ENCODE measurements around the gene CHCHD4.

- TF ChIP-seq, protein P1, sequence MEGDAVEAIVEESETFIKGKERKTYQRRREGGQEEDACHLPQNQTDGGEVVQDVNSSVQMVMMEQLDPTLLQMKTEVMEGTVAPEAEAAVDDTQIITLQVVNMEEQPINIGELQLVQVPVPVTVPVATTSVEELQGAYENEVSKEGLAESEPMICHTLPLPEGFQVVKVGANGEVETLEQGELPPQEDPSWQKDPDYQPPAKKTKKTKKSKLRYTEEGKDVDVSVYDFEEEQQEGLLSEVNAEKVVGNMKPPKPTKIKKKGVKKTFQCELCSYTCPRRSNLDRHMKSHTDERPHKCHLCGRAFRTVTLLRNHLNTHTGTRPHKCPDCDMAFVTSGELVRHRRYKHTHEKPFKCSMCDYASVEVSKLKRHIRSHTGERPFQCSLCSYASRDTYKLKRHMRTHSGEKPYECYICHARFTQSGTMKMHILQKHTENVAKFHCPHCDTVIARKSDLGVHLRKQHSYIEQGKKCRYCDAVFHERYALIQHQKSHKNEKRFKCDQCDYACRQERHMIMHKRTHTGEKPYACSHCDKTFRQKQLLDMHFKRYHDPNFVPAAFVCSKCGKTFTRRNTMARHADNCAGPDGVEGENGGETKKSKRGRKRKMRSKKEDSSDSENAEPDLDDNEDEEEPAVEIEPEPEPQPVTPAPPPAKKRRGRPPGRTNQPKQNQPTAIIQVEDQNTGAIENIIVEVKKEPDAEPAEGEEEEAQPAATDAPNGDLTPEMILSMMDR (IDR thresholded peaks at IDR 0.05): no peak
- TF ChIP-seq RCOR1 (IDR thresholded peaks at IDR 0.05; ENCODE audit: low read depth, low read length) (no peak), EP300 (IDR thresholded peaks at IDR 0.05) (no peak), HMGXB4 (CRISPR knock-in tag; IDR thresholded peaks at IDR 0.05; ENCODE audit: borderline replicate concordance) (no peak), RFX5 (IDR thresholded peaks at IDR 0.05) (no peak), ZFP36 (IDR thresholded peaks at IDR 0.05; ENCODE audit: borderline replicate concordance, partially characterized antibody) (no peak), SMC3 (IDR thresholded peaks at IDR 0.05) (no peak)
- TF ChIP-seq, protein P2, sequence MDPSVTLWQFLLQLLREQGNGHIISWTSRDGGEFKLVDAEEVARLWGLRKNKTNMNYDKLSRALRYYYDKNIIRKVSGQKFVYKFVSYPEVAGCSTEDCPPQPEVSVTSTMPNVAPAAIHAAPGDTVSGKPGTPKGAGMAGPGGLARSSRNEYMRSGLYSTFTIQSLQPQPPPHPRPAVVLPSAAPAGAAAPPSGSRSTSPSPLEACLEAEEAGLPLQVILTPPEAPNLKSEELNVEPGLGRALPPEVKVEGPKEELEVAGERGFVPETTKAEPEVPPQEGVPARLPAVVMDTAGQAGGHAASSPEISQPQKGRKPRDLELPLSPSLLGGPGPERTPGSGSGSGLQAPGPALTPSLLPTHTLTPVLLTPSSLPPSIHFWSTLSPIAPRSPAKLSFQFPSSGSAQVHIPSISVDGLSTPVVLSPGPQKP (IDR thresholded peaks at IDR 0.05; ENCODE audit: low read depth, low read length): no peak
Observed at GRCh38 chr3:14166877-14167603, 42.4 kb upstream of the CHCHD4 start.
